SK-N-SH (cell line): ENCODE results near the gene CNTNAP2. TPM values are rescaled to one million over a fixed set of nuclear protein-coding genes. Genes with fewer than 3 reads are reported as not detected.

ENCODE experiments used
- CTCF ChIA-PET: fragments of 300-600, 350-600 bp; formaldehyde crosslinking; extraction: SDS; loops from one replicate; lab custom pipeline; 2021; lab: Yijun Ruan, JAX
- POLR2A ChIA-PET: fragments of 350-600 bp; sonication (Branson Sonifier 250); formaldehyde crosslinking; extraction: SDS; loops from one replicate; lab custom pipeline; 2020; ENCODE audit warnings: antibody characterized with exemption, inconsistent platforms; lab: Yijun Ruan, JAX
- DNase-seq: peaks from one replicate; pipeline ENCODE4 v3.0.0; 2012
- H2AFZ ChIP-seq: fragments of 200-600 bp; sonication (generic); 2 replicates; pipeline ENCODE4 v1.8.1; 2016; ENCODE audit warnings: antibody characterized with exemption, mild to moderate bottlenecking, low read depth
- H3F3A ChIP-seq: fragments of 200-600 bp; sonication (generic); replicated peaks from 2 replicates; pipeline ENCODE3; 2016; ENCODE audit warnings: antibody characterized with exemption, mild to moderate bottlenecking; ENCODE audit not compliant: insufficient read depth
- H3K27ac ChIP-seq, 2 experiments: fragments of 200-500 bp in 1 of 2; fragments of 200-600 bp in 1 of 2; sonication (Bioruptor generic) in 1 of 2; sonication (generic), shearing (Covaris generic) in 1 of 2; 2 replicates each; pipeline versions ENCODE4 v1.5.1 to v1.6.1; 2014 to 2016; ENCODE audit warnings: low read depth in 2 of 2, inconsistent platforms in 1 of 2, low read length in 1 of 2, mild to moderate bottlenecking in 1 of 2, mixed read lengths in 1 of 2
- H3K27me3 ChIP-seq: fragments of 200-600 bp; sonication (generic), shearing (Covaris generic); 2 replicates; pipeline ENCODE4 v1.6.1; 2016; ENCODE audit warnings: mixed run types; ENCODE audit not compliant: insufficient read depth
- H3K36me3 ChIP-seq, 2 experiments: fragments of 200-500 bp in 1 of 2; fragments of 200-600 bp in 1 of 2; sonication (Bioruptor generic) in 1 of 2; sonication (generic) in 1 of 2; replicated peaks in 1 of 2; 2 replicates each; pipeline versions ENCODE3 to v1.5.1; 2014 to 2016; ENCODE audit warnings: low read length in 1 of 2, mild to moderate bottlenecking in 1 of 2; ENCODE audit not compliant: insufficient read depth in 2 of 2, control insufficient read depth in 1 of 2
- H3K4me1 ChIP-seq, 2 experiments: fragments of 200-500 bp in 1 of 2; fragments of 200-600 bp in 1 of 2; sonication (Bioruptor generic) in 1 of 2; sonication (generic), shearing (Covaris generic) in 1 of 2; 2 replicates each; pipeline versions ENCODE4 v1.5.1 to v1.6.1; 2014 to 2016; ENCODE audit warnings: low read depth in 1 of 2, low read length in 1 of 2, mixed run types in 1 of 2; ENCODE audit not compliant: insufficient read depth in 2 of 2, control insufficient read depth in 1 of 2
- H3K4me2 ChIP-seq: fragments of 200-600 bp; sonication (generic), shearing (Covaris generic); 2 replicates; pipeline ENCODE4 v1.6.1; 2017; ENCODE audit warnings: mixed run types
- H3K4me3 ChIP-seq, 2 experiments: fragments of 200-500 bp in 1 of 2; fragments of 200-600 bp in 1 of 2; sonication (Bioruptor generic) in 1 of 2; sonication (generic), shearing (Covaris generic) in 1 of 2; 2 replicates each; pipeline versions ENCODE4 v1.5.1 to v1.8.1; 2014 to 2016; ENCODE audit warnings: low read depth in 2 of 2, inconsistent platforms in 1 of 2, low read length in 1 of 2, mild to moderate bottlenecking in 1 of 2, mixed read lengths in 1 of 2, moderate library complexity in 1 of 2
- H3K79me2 ChIP-seq: fragments of 200-600 bp; sonication (generic); 2 replicates; pipeline ENCODE4 v1.8.1; 2017; ENCODE audit warnings: mild to moderate bottlenecking; ENCODE audit not compliant: insufficient read depth
- H3K9ac ChIP-seq: fragments of 200-600 bp; sonication (generic); 2 replicates; pipeline ENCODE4 v1.6.1; 2017; ENCODE audit warnings: mixed run types
- H3K9me2 ChIP-seq: fragments of 200-600 bp; sonication (generic); 2 replicates; pipeline ENCODE4 v1.6.1; 2017; ENCODE audit warnings: mixed run types
- H3K9me3 ChIP-seq: fragments of 200-600 bp; sonication (generic); 2 replicates; pipeline ENCODE4 v1.6.1; 2017; ENCODE audit warnings: mixed run types, mild to moderate bottlenecking, moderate library complexity
- H4K20me1 ChIP-seq: fragments of 200-600 bp; sonication (generic); 2 replicates; pipeline ENCODE4 v1.6.1; 2017; ENCODE audit warnings: mild to moderate bottlenecking, mixed run types; ENCODE audit not compliant: insufficient read depth
- CHD2 ChIP-seq: fragments of 150-350 bp; IDR thresholded peaks from 2 replicates; pipeline ENCODE4 v1.6.1; 2018; ENCODE audit warnings: low read length; ENCODE audit not compliant: partially characterized antibody
- ELF1 ChIP-seq: IDR thresholded peaks from 2 replicates; pipeline ENCODE4 v1.4.0; 2012
- FOSL2 ChIP-seq: IDR thresholded peaks from 2 replicates; pipeline ENCODE4 v1.4.0; 2012; ENCODE audit warnings: low read depth, mild to moderate bottlenecking, moderate library complexity, borderline replicate concordance
- FOXJ3 ChIP-seq: sonication (generic); formaldehyde crosslinking; IDR thresholded peaks from 2 replicates; pipeline ENCODE4 v1.5.1; 2020; ENCODE audit warnings: mild to moderate bottlenecking, missing genetic modification reagents
- FOXM1 ChIP-seq: IDR thresholded peaks from 2 replicates; pipeline ENCODE4 v1.4.0; 2012; ENCODE audit warnings: low read depth, mild to moderate bottlenecking
- JUND ChIP-seq: IDR thresholded peaks from 2 replicates; pipeline ENCODE4 v1.4.0; 2012
- POLR2AphosphoS5 ChIP-seq: IDR thresholded peaks from 2 replicates; pipeline ENCODE4 v1.6.1; 2012; ENCODE audit warnings: low read depth, low read length
- SIN3A ChIP-seq: IDR thresholded peaks from 2 replicates; pipeline ENCODE4 v1.6.1; 2012; ENCODE audit warnings: low read depth, mild to moderate bottlenecking, low read length, moderate library complexity, borderline replicate concordance
- TCF12 ChIP-seq: IDR thresholded peaks from 2 replicates; pipeline ENCODE4 v1.4.0; 2012
- TEAD4 ChIP-seq: IDR thresholded peaks from 2 replicates; pipeline ENCODE4 v1.4.0; 2012; ENCODE audit warnings: mild to moderate bottlenecking, borderline replicate concordance; ENCODE audit not compliant: insufficient read depth
- WGBS: methylation state at CpG from one replicate; pipeline ENCODE4 v1.1.6; 2017; ENCODE audit warnings: low lambda C conversion rate; 5-methylcytosine and 5-hydroxymethylcytosine counted together
- polyA plus RNA-seq, 3 experiments: library from polyadenylated mRNA; depleted of rRNA; stranded (reverse); fragments of >200 nt; gene quantifications; 2 replicates each; pipeline ENCODE4 v1.2.3, GENCODE V29; 2012
- TF ChIP-seq, protein P1 (sequence below): IDR thresholded peaks from 2 replicates; pipeline ENCODE4 v1.4.0; 2012; ENCODE audit warnings: low read depth, borderline replicate concordance
- TF ChIP-seq, protein P2 (sequence below): IDR thresholded peaks from 2 replicates; pipeline ENCODE4 v1.4.0; 2012; ENCODE audit warnings: low read depth
- TF ChIP-seq, protein P3 (sequence below): IDR thresholded peaks from 2 replicates; pipeline ENCODE4 v1.6.1; 2012; ENCODE audit warnings: mild to moderate bottlenecking, low read depth, low read length, moderate library complexity
- TF ChIP-seq, protein P4 (sequence below): fragments of 150-350 bp; IDR thresholded peaks from 2 replicates; pipeline ENCODE4 v1.6.1; 2017; ENCODE audit warnings: antibody characterized with exemption, low read length, low read depth, borderline replicate concordance
- TF ChIP-seq, protein P5 (sequence below): fragments of 200-600 bp; sonication (generic); IDR thresholded peaks from 2 replicates; pipeline ENCODE4 v1.6.1; 2017; ENCODE audit warnings: antibody characterized with exemption, mild to moderate bottlenecking, moderate library complexity
- TF ChIP-seq, protein P6 (sequence below): IDR thresholded peaks from 2 replicates; pipeline ENCODE4; 2012

CNTNAP2 gene
- polyA plus RNA-seq, 1 of the 3 experiments (the other 2 are of a cell fraction) = 3.4 TPM

DNA sequence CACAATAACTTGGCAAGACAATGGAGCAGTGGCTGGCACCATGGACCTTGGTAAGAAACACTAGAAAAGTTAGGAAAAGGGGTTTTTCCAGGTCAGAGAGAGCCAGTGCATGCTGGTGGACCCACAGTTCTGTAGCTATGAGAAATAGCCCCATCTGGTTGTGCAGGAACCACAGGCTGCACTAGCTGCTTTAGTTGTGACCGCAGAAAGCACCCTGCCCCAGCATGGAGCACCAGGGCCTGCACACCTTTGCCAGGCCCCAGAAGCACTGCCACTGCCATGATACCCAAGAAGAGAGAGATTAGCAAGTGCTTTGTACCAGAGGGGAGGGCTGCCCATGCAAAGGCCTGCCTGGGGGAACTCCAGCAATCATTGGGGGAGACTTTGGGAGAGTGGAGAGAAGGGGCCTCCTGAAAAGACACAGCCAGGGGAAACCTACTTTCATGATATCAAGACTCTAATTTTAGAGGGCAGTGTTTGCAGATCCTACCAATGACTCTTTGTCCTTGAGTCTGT, 2217.9 kb downstream of the CNTNAP2 start:
- H3K4me1 ChIP-seq = peaks cover 11 to 18% of the 10 kb centered on the region in 2 experiments; a peak in 3 of 4 replicates
- no peak overlapping the region for H2AFZ ChIP-seq
- CTCF ChIA-PET = no interaction called here
- 0 out of 2 replicates have a peak overlapping the region, but pooled peaks have one; percentile 3 for H3K4me2 ChIP-seq
- TF ChIP-seq ELF1 = no peak
- no peak for TF ChIP-seq TEAD4
- TF ChIP-seq SIN3A = no peak
- TF ChIP-seq CHD2 = no peak
- TF ChIP-seq FOXJ3 = no peak
- no peak for TF ChIP-seq JUND
- TF ChIP-seq, protein P1, sequence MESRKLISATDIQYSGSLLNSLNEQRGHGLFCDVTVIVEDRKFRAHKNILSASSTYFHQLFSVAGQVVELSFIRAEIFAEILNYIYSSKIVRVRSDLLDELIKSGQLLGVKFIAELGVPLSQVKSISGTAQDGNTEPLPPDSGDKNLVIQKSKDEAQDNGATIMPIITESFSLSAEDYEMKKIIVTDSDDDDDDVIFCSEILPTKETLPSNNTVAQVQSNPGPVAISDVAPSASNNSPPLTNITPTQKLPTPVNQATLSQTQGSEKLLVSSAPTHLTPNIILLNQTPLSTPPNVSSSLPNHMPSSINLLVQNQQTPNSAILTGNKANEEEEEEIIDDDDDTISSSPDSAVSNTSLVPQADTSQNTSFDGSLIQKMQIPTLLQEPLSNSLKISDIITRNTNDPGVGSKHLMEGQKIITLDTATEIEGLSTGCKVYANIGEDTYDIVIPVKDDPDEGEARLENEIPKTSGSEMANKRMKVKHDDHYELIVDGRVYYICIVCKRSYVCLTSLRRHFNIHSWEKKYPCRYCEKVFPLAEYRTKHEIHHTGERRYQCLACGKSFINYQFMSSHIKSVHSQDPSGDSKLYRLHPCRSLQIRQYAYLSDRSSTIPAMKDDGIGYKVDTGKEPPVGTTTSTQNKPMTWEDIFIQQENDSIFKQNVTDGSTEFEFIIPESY = no peak
- TF ChIP-seq TCF12 = no peak
- no peak for TF ChIP-seq FOXM1
- TF ChIP-seq, protein P2, sequence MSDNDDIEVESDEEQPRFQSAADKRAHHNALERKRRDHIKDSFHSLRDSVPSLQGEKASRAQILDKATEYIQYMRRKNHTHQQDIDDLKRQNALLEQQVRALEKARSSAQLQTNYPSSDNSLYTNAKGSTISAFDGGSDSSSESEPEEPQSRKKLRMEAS = no peak
- TF ChIP-seq, protein P3, sequence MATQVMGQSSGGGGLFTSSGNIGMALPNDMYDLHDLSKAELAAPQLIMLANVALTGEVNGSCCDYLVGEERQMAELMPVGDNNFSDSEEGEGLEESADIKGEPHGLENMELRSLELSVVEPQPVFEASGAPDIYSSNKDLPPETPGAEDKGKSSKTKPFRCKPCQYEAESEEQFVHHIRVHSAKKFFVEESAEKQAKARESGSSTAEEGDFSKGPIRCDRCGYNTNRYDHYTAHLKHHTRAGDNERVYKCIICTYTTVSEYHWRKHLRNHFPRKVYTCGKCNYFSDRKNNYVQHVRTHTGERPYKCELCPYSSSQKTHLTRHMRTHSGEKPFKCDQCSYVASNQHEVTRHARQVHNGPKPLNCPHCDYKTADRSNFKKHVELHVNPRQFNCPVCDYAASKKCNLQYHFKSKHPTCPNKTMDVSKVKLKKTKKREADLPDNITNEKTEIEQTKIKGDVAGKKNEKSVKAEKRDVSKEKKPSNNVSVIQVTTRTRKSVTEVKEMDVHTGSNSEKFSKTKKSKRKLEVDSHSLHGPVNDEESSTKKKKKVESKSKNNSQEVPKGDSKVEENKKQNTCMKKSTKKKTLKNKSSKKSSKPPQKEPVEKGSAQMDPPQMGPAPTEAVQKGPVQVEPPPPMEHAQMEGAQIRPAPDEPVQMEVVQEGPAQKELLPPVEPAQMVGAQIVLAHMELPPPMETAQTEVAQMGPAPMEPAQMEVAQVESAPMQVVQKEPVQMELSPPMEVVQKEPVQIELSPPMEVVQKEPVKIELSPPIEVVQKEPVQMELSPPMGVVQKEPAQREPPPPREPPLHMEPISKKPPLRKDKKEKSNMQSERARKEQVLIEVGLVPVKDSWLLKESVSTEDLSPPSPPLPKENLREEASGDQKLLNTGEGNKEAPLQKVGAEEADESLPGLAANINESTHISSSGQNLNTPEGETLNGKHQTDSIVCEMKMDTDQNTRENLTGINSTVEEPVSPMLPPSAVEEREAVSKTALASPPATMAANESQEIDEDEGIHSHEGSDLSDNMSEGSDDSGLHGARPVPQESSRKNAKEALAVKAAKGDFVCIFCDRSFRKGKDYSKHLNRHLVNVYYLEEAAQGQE = no peak
- no peak for TF ChIP-seq POLR2AphosphoS5
- TF ChIP-seq, protein P4, sequence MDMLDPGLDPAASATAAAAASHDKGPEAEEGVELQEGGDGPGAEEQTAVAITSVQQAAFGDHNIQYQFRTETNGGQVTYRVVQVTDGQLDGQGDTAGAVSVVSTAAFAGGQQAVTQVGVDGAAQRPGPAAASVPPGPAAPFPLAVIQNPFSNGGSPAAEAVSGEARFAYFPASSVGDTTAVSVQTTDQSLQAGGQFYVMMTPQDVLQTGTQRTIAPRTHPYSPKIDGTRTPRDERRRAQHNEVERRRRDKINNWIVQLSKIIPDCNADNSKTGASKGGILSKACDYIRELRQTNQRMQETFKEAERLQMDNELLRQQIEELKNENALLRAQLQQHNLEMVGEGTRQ = no peak
- TF ChIP-seq, protein P5, sequence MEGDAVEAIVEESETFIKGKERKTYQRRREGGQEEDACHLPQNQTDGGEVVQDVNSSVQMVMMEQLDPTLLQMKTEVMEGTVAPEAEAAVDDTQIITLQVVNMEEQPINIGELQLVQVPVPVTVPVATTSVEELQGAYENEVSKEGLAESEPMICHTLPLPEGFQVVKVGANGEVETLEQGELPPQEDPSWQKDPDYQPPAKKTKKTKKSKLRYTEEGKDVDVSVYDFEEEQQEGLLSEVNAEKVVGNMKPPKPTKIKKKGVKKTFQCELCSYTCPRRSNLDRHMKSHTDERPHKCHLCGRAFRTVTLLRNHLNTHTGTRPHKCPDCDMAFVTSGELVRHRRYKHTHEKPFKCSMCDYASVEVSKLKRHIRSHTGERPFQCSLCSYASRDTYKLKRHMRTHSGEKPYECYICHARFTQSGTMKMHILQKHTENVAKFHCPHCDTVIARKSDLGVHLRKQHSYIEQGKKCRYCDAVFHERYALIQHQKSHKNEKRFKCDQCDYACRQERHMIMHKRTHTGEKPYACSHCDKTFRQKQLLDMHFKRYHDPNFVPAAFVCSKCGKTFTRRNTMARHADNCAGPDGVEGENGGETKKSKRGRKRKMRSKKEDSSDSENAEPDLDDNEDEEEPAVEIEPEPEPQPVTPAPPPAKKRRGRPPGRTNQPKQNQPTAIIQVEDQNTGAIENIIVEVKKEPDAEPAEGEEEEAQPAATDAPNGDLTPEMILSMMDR = no peak
- TF ChIP-seq FOSL2 = no peak
- TF ChIP-seq, protein P6, sequence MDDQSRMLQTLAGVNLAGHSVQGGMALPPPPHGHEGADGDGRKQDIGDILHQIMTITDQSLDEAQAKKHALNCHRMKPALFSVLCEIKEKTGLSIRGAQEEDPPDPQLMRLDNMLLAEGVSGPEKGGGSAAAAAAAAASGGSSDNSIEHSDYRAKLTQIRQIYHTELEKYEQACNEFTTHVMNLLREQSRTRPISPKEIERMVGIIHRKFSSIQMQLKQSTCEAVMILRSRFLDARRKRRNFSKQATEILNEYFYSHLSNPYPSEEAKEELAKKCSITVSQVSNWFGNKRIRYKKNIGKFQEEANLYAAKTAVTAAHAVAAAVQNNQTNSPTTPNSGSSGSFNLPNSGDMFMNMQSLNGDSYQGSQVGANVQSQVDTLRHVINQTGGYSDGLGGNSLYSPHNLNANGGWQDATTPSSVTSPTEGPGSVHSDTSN = no peak
- H3F3A ChIP-seq = no peaks in the 10 kb centered on the region
- no peak overlapping the region for H3K4me3 ChIP-seq
- H3K79me2 ChIP-seq = no peaks in the 10 kb centered on the region
- no peaks in the 10 kb centered on the region for H4K20me1 ChIP-seq
- POLR2A ChIA-PET = no interaction called here
- H3K9me2 ChIP-seq = no peaks in the 10 kb centered on the region
- H3K27ac ChIP-seq = peak overlapping the region in 1 of 2 experiments; percentile 61; a peak in 2 of 4 replicates
- H3K9ac ChIP-seq = no peak overlapping the region
- no peaks in the 10 kb centered on the region for H3K36me3 ChIP-seq
- DNase-seq = no peak
- peaks cover 13% of the 10 kb centered on the region; the same call in 1 of the 2 replicates for H3K27me3 ChIP-seq
- no peaks in the 10 kb centered on the region for H3K9me3 ChIP-seq
- WGBS = 86% methylated on average over 1 of the region's 1 CpG
